HG03460 (cell line): Measurements from ENCODE around the gene WDR64.
A peak's percentile ranks its signal among the peaks of the same experiment; 100 is the strongest.

ENCODE experiments used
- ATAC-seq: cut with Tn5 transposase; IDR thresholded peaks from one replicate; pipeline ENCODE4 v1.9.1; 2021; ENCODE audit not compliant: unreplicated experiment

The WDR64 gene

GRCh38 chr1:241834733-241835377 lies 182.8 kb downstream of the WDR64 start:
- ATAC-seq: no peak

- no peak for ATAC-seq
These were observed 184.9 kb downstream of the WDR64 start for GRCh38 chr1:241836941-241837340.

GRCh38 chr1:241837416-241837815 lies 185.3 kb downstream of the WDR64 start:
- no peak for ATAC-seq

GRCh38 chr1:241837901-241838300 lies 185.8 kb downstream of the WDR64 start:
- no peak for ATAC-seq

DNA sequence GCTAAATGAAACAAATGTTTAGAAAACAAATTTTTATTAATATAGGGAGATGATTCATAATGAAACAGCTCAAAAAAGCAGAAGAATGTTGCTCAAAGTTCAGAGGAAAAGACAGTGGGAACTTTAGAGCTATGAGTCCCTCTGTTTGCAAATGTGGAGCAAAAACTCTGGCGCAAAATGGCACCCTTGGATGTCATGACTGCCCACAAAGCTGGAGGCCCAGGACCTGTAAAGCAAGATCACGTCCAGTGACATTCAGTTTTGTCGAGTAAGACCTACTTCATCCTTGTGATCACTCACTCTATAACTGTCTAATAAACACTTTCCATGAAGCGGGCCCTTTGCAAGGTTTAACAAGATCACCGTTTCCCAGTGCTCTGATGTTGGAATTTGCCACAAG lies 186.8 kb downstream of the WDR64 start:
- peak; percentile 41 for ATAC-seq

GRCh38 chr1:241839369-241839979 lies 187.4 kb downstream of the WDR64 start:
- ATAC-seq: peak; percentile 57

DNA sequence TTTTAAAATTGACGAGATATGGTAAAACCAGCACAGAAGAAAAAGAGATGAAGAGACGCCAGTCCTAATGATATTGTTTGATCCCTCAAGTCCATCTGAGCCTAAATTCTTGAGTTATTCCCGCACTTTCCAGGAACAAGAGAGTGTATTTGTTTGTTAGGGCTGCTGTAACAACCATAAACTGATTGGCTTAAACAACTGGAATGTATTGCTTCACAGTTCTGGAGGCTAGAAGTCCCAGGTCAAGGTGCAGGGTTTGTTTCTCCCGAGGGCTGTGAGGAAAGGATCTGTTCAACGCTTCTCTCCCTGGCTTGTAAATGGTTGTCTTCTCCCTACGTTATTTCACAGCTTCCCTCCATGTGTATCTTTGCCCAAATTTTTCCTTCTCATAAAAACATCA lies 188.1 kb downstream of the WDR64 start:
- no peak for ATAC-seq

DNA sequence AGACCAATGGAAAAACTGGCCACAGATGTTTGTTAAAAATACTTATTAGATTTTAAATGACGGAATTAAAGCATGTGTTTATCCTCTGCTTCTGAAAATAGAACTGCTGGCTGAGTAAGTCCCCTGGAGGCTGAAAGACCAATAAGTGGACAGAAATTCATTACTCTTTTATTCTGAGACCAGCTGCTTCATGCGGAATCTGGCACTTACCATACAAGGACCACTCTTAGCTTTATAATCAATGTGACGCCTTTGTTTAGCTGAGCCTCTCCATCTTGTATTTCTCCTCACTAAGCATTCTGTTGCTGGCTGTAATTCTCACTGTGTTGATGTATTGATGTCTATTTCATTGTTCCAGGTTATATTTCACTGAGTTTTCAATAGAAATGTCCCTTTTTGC lies 189.6 kb downstream of the WDR64 start:
- ATAC-seq: no peak

- no peak for ATAC-seq
These were observed 190.5 kb downstream of the WDR64 start for GRCh38 chr1:241842565-241842964.

GRCh38 chr1:241844593-241844992 lies 192.5 kb downstream of the WDR64 start:
- ATAC-seq: no peak

- ATAC-seq: no peak
These were observed 194.3 kb downstream of the WDR64 start for GRCh38 chr1:241846375-241846774.

DNA sequence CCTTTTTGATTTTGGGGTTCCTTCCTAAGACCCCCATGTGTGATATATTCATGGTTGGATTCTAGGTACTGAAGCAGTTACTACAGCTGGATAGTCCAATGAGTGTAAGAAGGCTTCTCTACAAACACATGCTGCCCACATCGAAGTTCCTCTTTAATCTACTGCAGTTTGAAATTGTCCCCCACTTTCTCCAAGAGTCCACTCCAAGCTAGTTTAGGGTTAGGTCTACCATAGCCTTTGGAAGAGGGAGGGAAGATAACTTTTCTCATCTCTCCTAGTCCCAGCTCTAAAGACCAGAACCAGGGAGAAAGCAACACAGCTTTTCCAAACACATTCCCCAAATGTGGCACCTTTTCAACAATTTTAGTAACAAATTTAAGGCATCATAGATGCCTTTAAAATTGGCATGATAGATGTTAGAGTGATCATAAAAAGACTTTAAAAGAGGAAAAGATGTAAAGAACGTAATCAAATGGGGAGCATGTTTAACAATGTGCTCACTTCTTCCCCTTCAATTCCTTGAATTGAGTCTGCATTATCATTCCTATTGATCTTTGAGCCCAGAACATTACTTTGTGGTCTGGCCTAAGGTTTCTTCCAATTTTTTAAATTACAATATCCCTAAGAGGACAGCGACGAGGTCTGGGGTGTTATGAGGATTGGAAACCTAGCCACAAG lies 194.9 kb downstream of the WDR64 start:
- ATAC-seq: no peak

GRCh38 chr1:241847540-241847795 lies 195.4 kb downstream of the WDR64 start:
- ATAC-seq: no peak

GRCh38 chr1:241847796-241848685 lies 196.0 kb downstream of the WDR64 start, which contains the start of gene EXO1:
Gene EXO1, plus strand, starts transcription at chr1:241848204. Its CDS starts 2,222 bp downstream, at chr1:241850426.
- peak; percentile 94 for ATAC-seq

GRCh38 chr1:241848686-241849344 lies 196.7 kb downstream of the WDR64 start:
- ATAC-seq: peak; percentile 6

DNA sequence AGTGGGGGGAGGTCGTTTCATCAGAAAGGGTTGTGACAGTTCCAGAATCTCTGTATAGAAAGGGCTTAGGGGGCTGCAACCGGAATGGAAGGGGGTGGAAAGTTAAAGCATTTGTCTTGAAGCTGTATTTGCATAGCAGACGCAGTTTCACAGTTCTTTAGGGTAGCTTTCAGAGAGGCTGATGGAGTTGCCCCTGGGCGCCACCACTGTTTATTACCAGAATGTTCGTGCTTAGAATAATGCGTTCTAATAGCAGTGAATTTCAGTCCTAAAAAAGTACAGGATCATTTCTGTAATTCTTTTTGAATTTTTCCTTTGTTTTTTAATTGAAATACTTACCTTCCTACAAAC lies 197.2 kb downstream of the WDR64 start:
- ATAC-seq: no peak
